GM19455 (cell line): ENCODE data around the gene CDH16.
"Not testable (repeated sequence)": the region's sequence is repeated elsewhere in the genome, so short reads cannot be mapped to it uniquely, and the experiment has no call there.

ENCODE experiments used
- ATAC-seq: cut with Tn5 transposase; IDR thresholded peaks from one replicate; pipeline ENCODE4 v1.9.1; 2021; ENCODE audit not compliant: unreplicated experiment

The CDH16 gene

GRCh38 chr16:66899310-66899944, 19.3 kb downstream of the CDH16 start:
- ATAC-seq = no peak

GRCh38 chr16:66898933-66899309, 19.8 kb downstream of the CDH16 start:
- ATAC-seq = no peak

GRCh38 chr16:66898207-66898606, 20.5 kb downstream of the CDH16 start:
- ATAC-seq = no peak

GRCh38 chr16:66896682-66897081, 22.0 kb downstream of the CDH16 start:
- not testable (repeated sequence) for ATAC-seq

- ATAC-seq = no peak
Measured at GRCh38 chr16:66895999-66896398, 22.7 kb downstream of the CDH16 start.

GRCh38 chr16:66895689-66895979, 23.1 kb downstream of the CDH16 start:
- no peak for ATAC-seq

- ATAC-seq = no peak
Measured at GRCh38 chr16:66894948-66895688, 23.6 kb downstream of the CDH16 start.

GRCh38 chr16:66894055-66894454, 24.6 kb downstream of the CDH16 start:
- no peak for ATAC-seq

GRCh38 chr16:66891797-66892196, 26.9 kb downstream of the CDH16 start:
- ATAC-seq = no peak

- no peak for ATAC-seq
Measured at GRCh38 chr16:66891360-66891759, 27.3 kb downstream of the CDH16 start.

- no peak for ATAC-seq
Measured at GRCh38 chr16:66890799-66891198, 27.9 kb downstream of the CDH16 start.

GRCh38 chr16:66889622-66890021, 29.1 kb downstream of the CDH16 start:
- ATAC-seq = no peak

GRCh38 chr16:66888647-66889615, 29.8 kb downstream of the CDH16 start:
- no peak for ATAC-seq

- no peak for ATAC-seq
Measured at GRCh38 chr16:66886914-66887313, 31.8 kb downstream of the CDH16 start.

- ATAC-seq = no peak
Measured at GRCh38 chr16:66886321-66886720, 32.4 kb downstream of the CDH16 start.

GRCh38 chr16:66885491-66885890, 33.2 kb downstream of the CDH16 start:
- no peak for ATAC-seq

- no peak for ATAC-seq
Measured at GRCh38 chr16:66882702-66883101, 36.0 kb downstream of the CDH16 start.

- ATAC-seq = no peak
Measured at GRCh38 chr16:66881964-66882508, 36.6 kb downstream of the CDH16 start.

GRCh38 chr16:66881560-66881959, 37.1 kb downstream of the CDH16 start:
- no peak for ATAC-seq

GRCh38 chr16:66881014-66881417, 37.7 kb downstream of the CDH16 start:
- ATAC-seq = no peak

- peak; percentile 94 for ATAC-seq
Measured at GRCh38 chr16:66880288-66881013, 38.2 kb downstream of the CDH16 start, which contains the start of gene PDP2. Gene PDP2, plus strand, starts transcription at chr16:66880515. Its CDS starts 3,770 bp downstream, at chr16:66884285.
